HG02588 (cell line): Measurements from ENCODE around the gene CEP78.
"Not testable (repeated sequence)": the region's sequence is repeated elsewhere in the genome, so short reads cannot be mapped to it uniquely, and the experiment has no call there.

Experiments used
- ATAC-seq: cut with Tn5 transposase; IDR thresholded peaks from one replicate; pipeline ENCODE4 v1.9.1; 2021; ENCODE audit warnings: mild to moderate bottlenecking, moderate library complexity; ENCODE audit not compliant: unreplicated experiment

The CEP78 gene, protein sequence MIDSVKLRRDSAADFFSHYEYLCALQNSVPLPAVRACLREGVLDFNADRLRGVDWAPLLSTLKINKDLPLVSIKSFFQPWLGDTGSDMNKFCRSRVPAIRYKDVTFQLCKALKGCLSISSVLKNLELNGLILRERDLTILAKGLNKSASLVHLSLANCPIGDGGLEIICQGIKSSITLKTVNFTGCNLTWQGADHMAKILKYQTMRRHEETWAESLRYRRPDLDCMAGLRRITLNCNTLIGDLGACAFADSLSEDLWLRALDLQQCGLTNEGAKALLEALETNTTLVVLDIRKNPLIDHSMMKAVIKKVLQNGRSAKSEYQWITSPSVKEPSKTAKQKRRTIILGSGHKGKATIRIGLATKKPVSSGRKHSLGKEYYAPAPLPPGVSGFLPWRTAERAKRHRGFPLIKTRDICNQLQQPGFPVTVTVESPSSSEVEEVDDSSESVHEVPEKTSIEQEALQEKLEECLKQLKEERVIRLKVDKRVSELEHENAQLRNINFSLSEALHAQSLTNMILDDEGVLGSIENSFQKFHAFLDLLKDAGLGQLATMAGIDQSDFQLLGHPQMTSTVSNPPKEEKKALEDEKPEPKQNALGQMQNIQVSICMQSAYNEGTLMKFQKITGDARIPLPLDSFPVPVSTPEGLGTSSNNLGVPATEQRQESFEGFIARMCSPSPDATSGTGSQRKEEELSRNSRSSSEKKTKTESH

DNA sequence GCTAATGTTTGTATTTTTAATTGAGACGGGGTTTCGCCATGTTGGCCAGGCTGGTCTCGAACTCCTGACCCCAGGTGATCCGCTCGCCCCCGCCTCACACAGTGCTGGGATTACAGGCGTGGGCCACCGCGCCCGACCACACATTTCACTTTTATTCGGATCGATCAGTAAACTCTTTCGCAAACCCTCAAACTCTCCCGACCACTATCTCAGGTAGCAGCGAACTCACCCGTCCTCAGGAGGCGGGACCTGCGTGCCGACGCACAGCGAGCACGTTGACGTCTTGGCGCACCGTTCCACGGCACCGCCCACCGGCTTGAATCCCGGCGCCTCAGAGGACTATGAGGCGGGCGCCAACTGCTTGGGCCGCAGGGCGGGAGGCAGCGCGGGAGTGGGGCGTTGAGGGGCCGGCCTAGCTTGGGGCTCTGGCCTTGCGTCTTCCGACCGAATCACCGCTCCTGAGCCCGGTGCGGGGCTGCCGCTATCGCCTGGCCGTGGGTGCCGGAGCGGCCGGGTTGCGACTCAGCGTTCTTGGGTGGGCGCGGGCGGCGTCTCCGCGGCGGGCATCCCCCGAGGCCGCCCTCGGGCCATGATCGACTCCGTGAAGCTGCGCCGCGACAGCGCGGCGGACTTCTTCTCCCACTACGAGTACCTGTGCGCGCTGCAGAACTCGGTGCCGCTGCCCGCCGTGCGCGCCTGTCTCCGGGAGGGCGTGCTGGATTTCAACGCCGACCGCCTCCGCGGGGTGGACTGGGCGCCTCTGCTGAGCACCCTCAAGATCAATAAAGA is at the start of gene CEP78:
TSS of gene CEP78 (plus strand) at position 314 of the 789 bp plus-strand sequence. CDS start at position 590, 276 bp downstream.
- ATAC-seq = peak; percentile 99

DNA sequence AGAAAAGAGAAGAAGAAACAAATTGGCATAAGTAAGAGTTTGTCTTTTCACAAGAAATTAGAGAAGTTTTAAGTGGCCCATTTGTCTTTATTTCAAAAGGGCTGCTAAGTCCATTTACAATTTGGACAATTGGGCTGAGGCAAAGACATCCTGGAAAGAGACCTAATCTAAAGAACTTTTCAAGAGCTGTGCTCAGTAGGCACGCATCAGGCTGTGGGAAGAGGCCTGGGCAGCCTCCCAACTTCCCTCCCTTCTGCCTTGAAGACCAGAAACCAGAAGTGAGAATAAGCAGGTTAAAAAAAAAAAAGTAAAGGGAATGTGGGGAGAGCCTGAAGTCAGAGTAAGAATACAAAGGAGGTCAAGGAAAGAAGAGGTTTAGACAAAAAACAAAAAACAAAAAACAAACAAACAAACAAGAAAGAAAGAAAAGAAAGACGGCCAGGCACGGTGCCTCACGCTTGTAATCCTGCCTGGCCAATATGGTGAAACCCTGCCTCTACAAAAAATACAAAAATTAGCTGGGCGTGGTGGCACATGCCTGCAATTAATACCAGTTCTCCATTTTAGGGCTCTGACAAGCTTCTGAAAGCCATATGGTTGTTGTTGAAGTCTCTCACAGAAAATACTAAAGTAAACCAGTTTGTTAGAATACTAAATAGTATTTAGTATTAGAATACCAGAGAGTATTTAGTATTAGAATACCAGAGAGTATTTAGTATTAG is 48.0 kb upstream of the CEP78 start:
- ATAC-seq = no peak

DNA sequence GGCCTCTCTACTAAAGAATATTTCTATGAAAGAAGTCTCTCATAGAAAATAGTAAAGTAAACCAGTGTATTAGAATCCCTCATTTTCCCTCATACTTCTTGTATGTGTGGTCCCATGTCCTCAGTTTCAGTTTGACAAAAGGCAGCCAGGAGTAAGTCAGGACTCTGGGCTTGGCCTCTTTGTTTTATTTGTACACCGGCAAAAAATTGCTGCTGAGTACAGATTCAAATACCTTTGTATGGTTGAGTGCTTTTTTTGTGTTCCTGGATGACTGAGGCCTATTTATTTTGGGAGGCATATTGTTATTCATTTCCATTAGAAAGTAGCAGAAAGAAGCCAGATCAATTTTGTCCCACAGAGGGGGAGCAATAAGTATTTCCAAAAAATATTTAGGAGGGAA is 47.3 kb upstream of the CEP78 start:
- no peak for ATAC-seq

DNA sequence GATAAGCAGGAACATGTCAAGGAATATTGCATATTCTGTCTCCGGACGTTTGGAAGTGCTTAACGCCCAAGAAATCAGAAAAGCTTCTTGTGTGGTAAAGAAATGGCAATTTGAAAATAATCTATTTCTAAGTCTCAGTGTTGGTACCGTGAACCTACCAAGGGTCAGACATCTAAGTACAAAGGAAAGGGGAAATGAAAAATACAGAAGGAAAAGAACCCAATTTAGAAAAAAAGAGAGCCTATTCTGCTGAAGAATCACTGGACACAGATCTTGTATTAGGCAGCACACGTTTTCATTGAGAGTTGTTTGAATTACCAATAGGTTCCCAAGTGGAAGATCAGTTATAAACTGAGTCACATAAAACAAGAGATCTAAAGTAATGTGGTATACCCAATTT is 46.9 kb upstream of the CEP78 start:
- no peak for ATAC-seq

- no peak for ATAC-seq
Measured at GRCh38 chr9:78189461-78189860, 46.4 kb upstream of the CEP78 start.

DNA sequence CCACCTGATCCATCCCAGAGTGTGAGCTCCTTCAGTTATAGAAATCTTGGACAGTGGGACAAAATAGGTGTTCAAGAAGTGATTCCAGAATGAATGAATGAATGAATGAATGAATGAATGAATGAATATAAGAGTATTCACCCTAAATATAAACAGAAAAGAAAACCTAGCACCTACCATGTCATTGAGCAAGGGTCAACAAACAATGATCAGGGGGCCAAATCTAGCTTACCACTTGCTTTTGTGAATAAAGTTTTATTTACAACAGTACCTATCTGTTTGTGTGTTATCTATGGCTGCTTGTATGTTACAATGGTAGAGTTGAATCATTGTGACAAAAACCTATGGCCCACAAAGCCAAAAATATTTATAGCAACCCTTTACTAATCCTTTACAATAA is 43.9 kb upstream of the CEP78 start:
- ATAC-seq = no peak

DNA sequence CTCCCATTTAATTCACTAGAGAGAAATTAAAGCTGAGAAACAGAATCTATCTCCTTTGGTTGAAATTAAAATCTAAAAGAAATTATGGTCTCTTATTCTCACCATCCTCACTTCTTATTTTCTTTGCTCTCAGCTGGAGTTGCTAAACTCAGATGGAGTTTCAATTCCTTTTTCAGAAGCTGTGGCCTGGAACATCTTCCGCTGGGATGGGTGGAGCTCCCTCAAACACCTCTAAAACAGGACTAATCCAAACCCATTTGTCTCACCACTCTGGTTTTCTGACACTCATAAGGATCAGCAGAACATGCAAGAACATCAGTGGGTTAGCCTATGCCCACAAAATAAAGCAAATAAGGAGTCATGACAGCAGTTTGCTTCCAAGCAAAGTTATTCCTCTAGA is 39.6 kb upstream of the CEP78 start:
- ATAC-seq = no peak

DNA sequence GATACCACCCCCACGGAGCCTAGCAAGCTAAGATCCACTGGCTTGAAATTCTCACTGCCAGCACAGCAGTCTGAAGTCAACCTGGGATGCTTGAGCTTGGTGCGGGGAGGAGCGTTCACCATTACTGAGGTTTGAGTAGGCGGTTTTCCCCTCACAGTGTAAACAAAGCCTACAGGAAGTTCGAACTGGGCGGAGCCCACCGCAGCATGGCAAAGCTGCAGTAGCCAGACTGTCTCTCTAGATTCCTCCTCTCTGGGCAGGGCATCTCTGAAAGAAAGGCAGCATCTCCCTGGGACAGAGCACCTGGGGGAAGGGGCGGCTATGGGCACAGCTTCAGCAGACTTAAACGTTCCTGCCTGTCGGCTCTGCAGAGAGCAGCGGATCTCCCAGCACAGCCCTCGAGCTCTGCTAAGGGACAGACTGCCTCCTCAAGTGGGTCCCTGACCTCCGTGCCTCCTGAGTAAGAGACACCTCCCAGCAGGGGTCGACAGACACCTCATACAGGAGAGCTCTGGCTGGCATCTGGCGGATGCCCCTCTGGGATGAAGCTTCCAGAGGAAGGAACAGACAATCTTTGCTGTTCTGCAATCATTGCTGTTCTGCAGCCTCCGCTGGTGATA is 34.6 kb upstream of the CEP78 start:
- peak; percentile 85 for ATAC-seq

- ATAC-seq = no peak
Measured at GRCh38 chr9:78207319-78207718, 28.6 kb upstream of the CEP78 start.

DNA sequence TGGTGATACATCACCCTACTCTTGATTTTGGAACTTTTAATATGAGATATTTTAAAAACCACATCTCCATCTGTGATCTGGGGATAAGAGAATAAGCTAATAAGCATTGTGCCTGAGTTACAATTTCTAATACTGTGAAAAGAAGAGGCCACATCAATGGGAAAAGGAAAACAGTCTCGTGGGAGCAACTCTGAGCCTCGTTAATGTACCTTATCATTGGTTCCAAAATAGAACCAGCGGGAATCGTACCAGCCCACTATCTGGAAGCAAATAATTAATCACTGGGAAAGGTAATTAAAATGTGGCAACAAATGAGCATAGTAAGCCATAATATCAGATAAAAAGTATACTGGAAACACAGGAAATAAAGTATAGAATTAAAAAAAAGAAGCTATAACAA is 28.0 kb upstream of the CEP78 start:
- no peak for ATAC-seq

GRCh38 chr9:78209127-78209526 is 26.7 kb upstream of the CEP78 start:
- ATAC-seq = no peak

GRCh38 chr9:78210841-78211301 is 25.0 kb upstream of the CEP78 start:
- no peak for ATAC-seq

- no peak for ATAC-seq
Measured at GRCh38 chr9:78212868-78213267, 23.0 kb upstream of the CEP78 start.

DNA sequence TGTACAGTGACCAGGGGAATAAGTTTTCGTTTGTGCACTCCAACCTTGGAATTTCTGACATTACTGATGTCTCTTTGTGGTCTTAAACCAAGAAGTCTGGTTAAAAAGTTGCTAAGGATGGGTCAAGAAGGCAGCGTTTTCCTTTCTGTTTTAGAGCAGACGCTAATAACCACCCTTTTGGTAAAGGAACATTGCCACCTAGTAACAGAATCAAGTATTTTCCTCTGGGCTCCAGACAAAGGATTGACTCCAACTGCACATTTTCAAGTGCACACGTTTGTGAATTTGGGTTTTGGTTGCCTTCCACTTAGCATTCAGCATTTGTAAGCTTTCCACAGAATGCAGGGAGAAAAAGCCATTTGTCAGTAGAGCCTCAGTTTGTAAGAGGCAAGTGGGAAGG is 22.2 kb upstream of the CEP78 start:
- no peak for ATAC-seq

- no peak for ATAC-seq
Measured at GRCh38 chr9:78214492-78214891, 21.4 kb upstream of the CEP78 start.

- ATAC-seq = no peak
Measured at GRCh38 chr9:78215706-78216105, 20.2 kb upstream of the CEP78 start.

GRCh38 chr9:78218890-78219289 is 17.0 kb upstream of the CEP78 start:
- ATAC-seq = no peak

GRCh38 chr9:78221425-78221824 is 14.4 kb upstream of the CEP78 start:
- ATAC-seq = no peak

GRCh38 chr9:78221841-78222240 is 14.0 kb upstream of the CEP78 start:
- ATAC-seq = not testable (repeated sequence)

DNA sequence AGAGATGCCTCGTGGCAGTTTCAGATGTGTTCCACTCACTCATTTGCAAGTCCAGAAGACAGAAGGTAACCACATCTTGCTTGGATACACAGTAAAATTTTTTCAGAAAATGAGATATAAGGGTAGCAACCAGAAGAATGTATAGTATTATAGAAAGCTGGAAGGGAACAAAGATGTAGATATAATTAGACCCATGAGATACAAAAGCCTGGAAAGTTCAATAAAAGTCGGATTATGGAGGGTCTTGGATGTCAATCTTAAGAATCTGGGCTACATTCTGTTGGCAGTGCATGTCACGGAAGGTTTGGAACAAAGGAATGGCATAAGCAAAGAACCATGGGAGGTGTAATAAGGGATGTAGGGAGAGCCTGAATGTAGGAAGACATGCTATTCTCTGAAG is 5.1 kb upstream of the CEP78 start:
- no peak for ATAC-seq
